Neural progenitor cell (in vitro differentiated cells): Measurements from ENCODE around the gene BMERB1. TPM values are rescaled to one million over a fixed set of nuclear protein-coding genes. Genes with fewer than 3 reads are reported as not detected.
A peak's percentile ranks its signal among the peaks of the same experiment; 100 is the strongest.
"Not testable (repeated sequence)": the region's sequence is repeated elsewhere in the genome, so short reads cannot be mapped to it uniquely, and the experiment has no call there.

Source experiments
- DNase-seq: peaks from one replicate; pipeline ENCODE4 v3.0.0-alpha.2; 2016; ENCODE audit warnings: low spot score
- H2AFZ ChIP-seq: fragments of 200-600 bp; sonication (generic); replicated peaks from 2 replicates; pipeline ENCODE4 v1.6.1; 2016; ENCODE audit warnings: antibody characterized with exemption
- H3F3A ChIP-seq: fragments of 200-600 bp; sonication (generic); 2 replicates; pipeline ENCODE4 v1.6.1; 2016; ENCODE audit warnings: antibody characterized with exemption, low read depth
- H3K27ac ChIP-seq: fragments of 200-600 bp; sonication (generic); 2 replicates; pipeline ENCODE4 v1.5.1; 2016; ENCODE audit warnings: mild to moderate bottlenecking
- H3K27me3 ChIP-seq: fragments of 200-600 bp; sonication (generic); 2 replicates; pipeline ENCODE4 v1.6.1; 2016; ENCODE audit warnings: mild to moderate bottlenecking, moderate library complexity
- H3K36me3 ChIP-seq: fragments of 200-600 bp; sonication (generic); 2 replicates; pipeline ENCODE4 v1.5.1; 2016
- H3K4me1 ChIP-seq: fragments of 200-600 bp; sonication (generic); 2 replicates; pipeline ENCODE4 v1.6.1; 2016; ENCODE audit warnings: mixed run types
- H3K4me2 ChIP-seq: fragments of 200-600 bp; sonication (generic); 2 replicates; pipeline ENCODE4 v1.6.1; 2016
- H3K4me3 ChIP-seq: fragments of 200-600 bp; sonication (generic); 2 replicates; pipeline ENCODE4 v1.5.1; 2016
- H3K79me2 ChIP-seq: fragments of 200-600 bp; sonication (generic); 2 replicates; pipeline ENCODE4 v1.6.1; 2016; ENCODE audit warnings: low read depth
- H3K9ac ChIP-seq: fragments of 200-600 bp; sonication (generic); 2 replicates; pipeline ENCODE4 v1.6.1; 2016
- H3K9me3 ChIP-seq: fragments of 200-600 bp; sonication (generic); 2 replicates; pipeline ENCODE4 v1.5.1; 2016; ENCODE audit warnings: low read depth
- H4K20me1 ChIP-seq: fragments of 200-600 bp; sonication (generic); 2 replicates; pipeline ENCODE4 v1.6.1; 2016; ENCODE audit warnings: low read depth
- H3K27ac Mint-ChIP-seq: 3 replicates; pipeline ENCODE4 v1.8.0; 2021; ENCODE audit warnings: mixed read lengths
- H3K27me3 Mint-ChIP-seq: 2 replicates; pipeline ENCODE4 v1.8.0; 2022; ENCODE audit warnings: low read depth, mild to moderate bottlenecking, inconsistent platforms, moderate library complexity, mixed read lengths; ENCODE audit not compliant: insufficient read depth
- H3K36me3 Mint-ChIP-seq: 3 replicates; pipeline ENCODE4 v1.8.0; 2021; ENCODE audit warnings: mixed read lengths
- H3K4me1 Mint-ChIP-seq: 3 replicates; pipeline ENCODE4 v1.8.0; 2021; ENCODE audit warnings: mixed read lengths
- H3K4me3 Mint-ChIP-seq: 3 replicates; pipeline ENCODE4 v1.8.0; 2021; ENCODE audit warnings: mild to moderate bottlenecking, moderate library complexity, mixed read lengths
- H3K9me3 Mint-ChIP-seq: 3 replicates; pipeline ENCODE4 v1.8.0; 2020; ENCODE audit warnings: mixed read lengths
- CTCF ChIP-seq: fragments of 200-600 bp; sonication (generic); IDR thresholded peaks from 2 replicates; pipeline ENCODE4 v1.5.1; 2017; ENCODE audit warnings: antibody characterized with exemption, mild to moderate bottlenecking
- EZH2 ChIP-seq: fragments of 200-600 bp; sonication (generic); IDR thresholded peaks from 2 replicates; pipeline ENCODE4 v1.6.1; 2017; ENCODE audit warnings: antibody characterized with exemption, mild to moderate bottlenecking, moderate library complexity
- EZH2phosphoT487 ChIP-seq: fragments of 200-600 bp; sonication (generic); IDR thresholded peaks from 2 replicates; pipeline ENCODE4 v1.6.1; 2017; ENCODE audit warnings: antibody characterized with exemption
- total RNA-seq: library from RNA; depleted of rRNA; stranded (reverse); fragments of >200 nt; gene quantifications from 2 replicates; pipeline ENCODE4 v1.2.3, GENCODE V29; 2015; ENCODE audit warnings: low replicate concordance

Gene BMERB1
- total RNA-seq, 1 donor from 2014 or later = 39.0 TPM

GRCh38 chr16:15427648-15428239, 6.6 kb upstream of the BMERB1 start:
- no peak overlapping the region for H3K4me2 ChIP-seq
- H3K27ac Mint-ChIP-seq = no peak overlapping the region
- H3F3A ChIP-seq = no peaks in the 10 kb centered on the region
- H2AFZ ChIP-seq = no peak overlapping the region
- no peak overlapping the region for H3K4me3 ChIP-seq
- H3K27me3 ChIP-seq = no peaks in the 10 kb centered on the region
- no peaks in the 10 kb centered on the region for H3K36me3 ChIP-seq
- no peaks in the 10 kb centered on the region for H3K36me3 Mint-ChIP-seq
- no peak overlapping the region for H3K27ac ChIP-seq
- H3K9me3 Mint-ChIP-seq = no peaks in the 10 kb centered on the region
- H3K27me3 Mint-ChIP-seq = no peaks in the 10 kb centered on the region
- no peaks in the 10 kb centered on the region for H3K4me1 ChIP-seq
- H3K4me3 Mint-ChIP-seq = no peak overlapping the region
- H3K9ac ChIP-seq = no peak overlapping the region
- no peaks in the 10 kb centered on the region for H3K9me3 ChIP-seq
- H4K20me1 ChIP-seq = no peaks in the 10 kb centered on the region
- peak; percentile 57 for TF ChIP-seq CTCF
- no peak for TF ChIP-seq EZH2phosphoT487
- peaks cover 3% of the 10 kb centered on the region for H3K4me1 Mint-ChIP-seq
- DNase-seq = peak; percentile 45
- no peaks in the 10 kb centered on the region for H3K79me2 ChIP-seq

- peaks cover 16% of the 10 kb centered on the region for H3K4me1 Mint-ChIP-seq
- H3K27me3 Mint-ChIP-seq, H3K4me3 Mint-ChIP-seq, H3K9ac ChIP-seq, H3K27ac ChIP-seq, H3K9me3 Mint-ChIP-seq, H3K79me2 ChIP-seq, H3K4me3 ChIP-seq, H3K36me3 Mint-ChIP-seq, H3K4me1 ChIP-seq, H4K20me1 ChIP-seq, H3K36me3 ChIP-seq, H3K27ac Mint-ChIP-seq, H3K27me3 ChIP-seq, H3K4me2 ChIP-seq, H2AFZ ChIP-seq, DNase-seq, H3K9me3 ChIP-seq: not testable (repeated sequence)
- H3F3A ChIP-seq = peaks cover 17% of the 10 kb centered on the region
Observed at GRCh38 chr16:15430884-15431283, 3.5 kb upstream of the BMERB1 start.

- Histone ChIP-seq H2AFZ (peak overlapping the region; percentile 85), H4K20me1 (peaks cover 29% of the 10 kb centered on the region), H3K4me2 (peak overlapping the region; percentile 86), H3K4me3 (peak overlapping the region; percentile 76), H3F3A (peaks cover 17% of the 10 kb centered on the region), H3K9ac (no peak overlapping the region), H3K4me1 (no peaks in the 10 kb centered on the region), H3K36me3 (no peaks in the 10 kb centered on the region), H3K9me3 (no peaks in the 10 kb centered on the region), H3K27me3 (peaks cover 15% of the 10 kb centered on the region), H3K27ac (no peak overlapping the region), H3K79me2 (peaks cover 42% of the 10 kb centered on the region)
- no peak for TF ChIP-seq EZH2
- no peak for TF ChIP-seq CTCF
- no peak for TF ChIP-seq EZH2phosphoT487
- no peaks in the 10 kb centered on the region for H3K36me3 Mint-ChIP-seq
- H3K4me1 Mint-ChIP-seq = peaks cover 15% of the 10 kb centered on the region
- no peak for DNase-seq
- no peak overlapping the region for H3K27ac Mint-ChIP-seq
- no peaks in the 10 kb centered on the region for H3K9me3 Mint-ChIP-seq
- peak overlapping the region; percentile 91 for H3K4me3 Mint-ChIP-seq
- peaks cover 7% of the 10 kb centered on the region for H3K27me3 Mint-ChIP-seq
Observed at GRCh38 chr16:15434079-15434424, 336 bp upstream of the BMERB1 start.

- Mint-ChIP-seq H3K9me3 (no peaks in the 10 kb centered on the region), H3K4me3 (peak overlapping the region; percentile 91), H3K4me1 (peaks cover 15% of the 10 kb centered on the region), H3K27ac (no peak overlapping the region), H3K27me3 (peaks cover 7% of the 10 kb centered on the region), H3K36me3 (no peaks in the 10 kb centered on the region)
- no peaks in the 10 kb centered on the region for H3K9me3 ChIP-seq
- no peaks in the 10 kb centered on the region for H3K36me3 ChIP-seq
- H3K79me2 ChIP-seq = peaks cover 51% of the 10 kb centered on the region
- H3F3A ChIP-seq = peaks cover 17% of the 10 kb centered on the region
- H3K9ac ChIP-seq = peak overlapping the region; percentile 22
- H3K27me3 ChIP-seq = peaks cover 15% of the 10 kb centered on the region
- peak overlapping the region; percentile 86 for H3K4me2 ChIP-seq
- peak overlapping the region; percentile 85 for H2AFZ ChIP-seq
- TF ChIP-seq EZH2 = no peak
- no peak for TF ChIP-seq CTCF
- no peak for TF ChIP-seq EZH2phosphoT487
- peak overlapping the region; percentile 76 for H3K4me3 ChIP-seq
- H3K27ac ChIP-seq = no peak overlapping the region
- DNase-seq = peak; percentile 35
- no peaks in the 10 kb centered on the region for H3K4me1 ChIP-seq
- peaks cover 35% of the 10 kb centered on the region for H4K20me1 ChIP-seq
Observed at GRCh38 chr16:15435216-15435864, 952 bp downstream of the BMERB1 start.
